K562 (cell line): Measurements from ENCODE around the gene LAMA5. TPM values are rescaled to one million over a fixed set of nuclear protein-coding genes. Genes with fewer than 3 reads are reported as not detected.

ENCODE experiments used
- ATAC-seq: fragments of 200-7000 bp; cut with Tn5 transposase; 3 replicates; pipeline ENCODE4 v1.9.1; 2020; ENCODE audit warnings: moderate library complexity
- BruUV-seq: library from RNA; stranded (reverse); fragments of 400-500 nt; replicated peaks from 2 replicates; lab custom pipeline; 2021; lab: Mats Ljungman, UMichigan
- CTCF ChIA-PET: fragments of 300-600 bp; formaldehyde crosslinking; extraction: SDS; loops from one replicate; lab custom pipeline; 2021; ENCODE audit warnings: low intra/inter-chr PET ratio; lab: Yijun Ruan, JAX
- POLR2A ChIA-PET: fragments of 300-600, 350-650 bp; sonication (Branson Sonifier 250); formaldehyde crosslinking; extraction: SDS; loops from one replicate; lab custom pipeline; 2021; ENCODE audit warnings: antibody characterized with exemption, inconsistent platforms; lab: Yijun Ruan, JAX
- DNase-seq, 4 experiments: peaks; one replicate each; pipeline versions ENCODE4 v3.0.0 to v3.0.0-alpha.2; 2011 to 2018; ENCODE audit warnings: low spot score in 3 of 4, mixed read lengths in 3 of 4; ENCODE audit errors: extremely low read depth in 1 of 4
- FAIRE-seq: peaks from 2 replicates; lab custom pipeline; 2011; peaks lifted over from hg19 to GRCh38; lab: Jason Lieb, UNC
- H2AFZ ChIP-seq: 2 replicates; pipeline ENCODE4 v1.6.0; 2011; ENCODE audit warnings: low read depth, low read length, control low read depth, inconsistent platforms
- H3K27ac ChIP-seq: fragments of 200-600 bp; 3 replicates; pipeline ENCODE4 v1.8.0; 2011; ENCODE audit warnings: low read depth, mild to moderate bottlenecking, control low read depth, inconsistent platforms, low read length, moderate library complexity, mixed read lengths; ENCODE audit errors: extremely low read depth
- H3K27me3 ChIP-seq, 2 experiments: fragments of 300-600 bp in 1 of 2; 2 replicates in 1 of 2; 3 replicates in 1 of 2; pipeline versions ENCODE4 v1.6.0 to v1.8.0; 2011; ENCODE audit warnings: inconsistent platforms in 2 of 2, low read length in 2 of 2, mild to moderate bottlenecking in 1 of 2, mixed read lengths in 1 of 2, moderate library complexity in 1 of 2; ENCODE audit not compliant: control insufficient read depth in 2 of 2, insufficient read depth in 2 of 2
- H3K36me3 ChIP-seq: fragments of 300-600 bp; 3 replicates; pipeline ENCODE4 v1.8.0; 2011; ENCODE audit warnings: mild to moderate bottlenecking, low read length, inconsistent platforms; ENCODE audit not compliant: control insufficient read depth, insufficient read depth
- H3K4me1 ChIP-seq, 2 experiments: fragments of 200-600 bp in 1 of 2; replicated peaks in 1 of 2; 2 replicates in 1 of 2; 3 replicates in 1 of 2; pipeline versions ENCODE4 v1.5.1 to v1.8.0; 2011; ENCODE audit warnings: inconsistent platforms in 2 of 2, low read length in 2 of 2, mild to moderate bottlenecking in 1 of 2, mixed read lengths in 1 of 2, moderate library complexity in 1 of 2; ENCODE audit not compliant: control insufficient read depth in 2 of 2, insufficient read depth in 2 of 2
- H3K4me2 ChIP-seq: 2 replicates; pipeline ENCODE4 v1.6.1; 2011; ENCODE audit warnings: low read length, control low read depth, inconsistent platforms, mixed read lengths; ENCODE audit not compliant: insufficient read depth
- H3K4me3 ChIP-seq: fragments of 200-600 bp; sonication (generic), shearing (Covaris generic); 2 replicates; pipeline ENCODE4 v1.5.1; 2016; ENCODE audit warnings: control low read depth, inconsistent platforms
- H3K79me2 ChIP-seq: fragments of 200-600 bp; 3 replicates; pipeline ENCODE4 v1.8.0; 2011; ENCODE audit warnings: low read length, inconsistent platforms; ENCODE audit not compliant: control insufficient read depth, insufficient read depth
- H3K9ac ChIP-seq, 2 experiments: 2 replicates each; pipeline versions ENCODE4 v1.6.0 to v1.6.1; 2011; ENCODE audit warnings: low read depth in 2 of 2, low read length in 2 of 2, control low read depth in 1 of 2, inconsistent platforms in 1 of 2, mild to moderate bottlenecking in 1 of 2, mixed read lengths in 1 of 2; ENCODE audit not compliant: insufficient read depth in 1 of 2
- H3K9me1 ChIP-seq: one replicate; pipeline ENCODE4 v1.6.0; 2011; ENCODE audit warnings: inconsistent platforms, mild to moderate bottlenecking, low read length, moderate library complexity; ENCODE audit not compliant: control insufficient read depth, insufficient read depth
- H3K9me3 ChIP-seq: replicated peaks from 2 replicates; pipeline ENCODE4 v1.5.1; 2011; ENCODE audit warnings: low read depth, low read length, inconsistent platforms; ENCODE audit not compliant: control insufficient read depth, insufficient read depth
- H4K20me1 ChIP-seq: replicated peaks from 2 replicates; pipeline ENCODE4 v1.6.1; 2011; ENCODE audit warnings: low read length, inconsistent platforms, mixed read lengths; ENCODE audit not compliant: control insufficient read depth, insufficient read depth
- HDAC1 ChIP-seq, 2 experiments: fragments of 450-650 bp; IDR thresholded peaks; 2 replicates each; pipeline ENCODE4 v1.6.1; 2016 to 2017; ENCODE audit warnings: inconsistent platforms in 1 of 2, mild to moderate bottlenecking in 1 of 2, moderate library complexity in 1 of 2
- HNRNPL ChIP-seq: fragments of 200-400 bp; formaldehyde crosslinking; IDR thresholded peaks from 2 replicates; pipeline ENCODE4 v1.6.1; 2017; ENCODE audit warnings: low read depth, mild to moderate bottlenecking, low read length
- KAT2B ChIP-seq: IDR thresholded peaks from one replicate; pipeline ENCODE4 v1.6.1; 2012; ENCODE audit warnings: low read depth, mild to moderate bottlenecking, control low read depth, inconsistent platforms, low read length, moderate library complexity
- NFIX ChIP-seq: fragments of 250-450 bp; sonication (Bioruptor Pico); IDR thresholded peaks from 2 replicates; pipeline ENCODE4 v1.4.0; 2020; ENCODE audit warnings: low read depth, mild to moderate bottlenecking, moderate library complexity
- PYGO2 ChIP-seq: fragments of 450-650 bp; IDR thresholded peaks from 2 replicates; pipeline ENCODE4 v1.6.1; 2016; ENCODE audit warnings: mild to moderate bottlenecking, missing genetic modification characterization, moderate library complexity, missing compliant biosample characterization
- ZNF224 ChIP-seq: sonication (generic); formaldehyde crosslinking; IDR thresholded peaks from 2 replicates; pipeline ENCODE4 v1.8.0; 2022; ENCODE audit warnings: mild to moderate bottlenecking, missing genetic modification reagents
- ZNF24 ChIP-seq: fragments of 450-650 bp; IDR thresholded peaks from 2 replicates; pipeline ENCODE4 v1.6.1; 2016
- ZNF764 ChIP-seq: fragments of 250-450 bp; sonication (Bioruptor Pico); IDR thresholded peaks from 2 replicates; pipeline ENCODE4 v1.4.0; 2020; ENCODE audit warnings: low read depth, mild to moderate bottlenecking, moderate library complexity
- WGBS: fragments of 100-300 bp; shearing (Covaris generic); methylation state at CpG from one replicate; pipeline ENCODE4 v1.1.6; 2016; ENCODE audit warnings: low coverage, mixed read lengths; ENCODE audit not compliant: insufficient coverage; ENCODE audit errors: missing lambda C conversion rate; 5-methylcytosine and 5-hydroxymethylcytosine counted together
- in situ Hi-C: fragments of 300-500 bp; cut with MboI; formaldehyde crosslinking; loops from 4 replicates; pipeline ENCODE4 v1.15.0; 2018; ENCODE audit warnings: inconsistent platforms, mixed read lengths
- intact Hi-C: fragments of 100-400 bp; cut with micrococcal nuclease; formaldehyde crosslinking; loops from 2 replicates; pipeline ENCODE4 v1.14.2; 2022
- polyA plus RNA-seq, 8 experiments: library from polyadenylated mRNA; depleted of rRNA in 4 of 8; stranded (reverse) in 5 of 8; unstranded in 3 of 8; fragments of >200 nt; fragmentation: Nextera tagmentation in 2 of 8; fragmentation: Illumina TruSeq in 1 of 8; extraction: Ambion mirVana in 2 of 8; extraction: Trizol in 1 of 8; gene quantifications; 2 replicates each; pipeline versions ENCODE4 v1.2.1 to v1.2.3, GENCODE V29; 2011 to 2014; ENCODE audit warnings: inconsistent platforms in 1 of 8, missing spikeins in 1 of 8
- total RNA-seq, 7 experiments: library from RNA; depleted of rRNA in 6 of 7; stranded (reverse); fragments of >200 nt in 6 of 7; fragmentation: Illumina TruSeq in 2 of 7; extraction: Trizol in 2 of 7; gene quantifications; 2 replicates each; pipeline versions ENCODE4 v1.2.1 to v1.2.3, GENCODE V29; 2011 to 2021; ENCODE audit warnings: low replicate concordance in 1 of 7
- TF ChIP-seq, protein P1 (sequence below): fragments of 250-450 bp; sonication (Bioruptor Pico); IDR thresholded peaks from 2 replicates; pipeline ENCODE4 v1.8.0; 2022; ENCODE audit warnings: moderate library complexity, mild to moderate bottlenecking, inconsistent platforms
- TF ChIP-seq, protein P2 (sequence below): sonication (generic); formaldehyde crosslinking; IDR thresholded peaks from 2 replicates; pipeline ENCODE4 v1.8.0; 2022; ENCODE audit warnings: missing genetic modification reagents, mild to moderate bottlenecking, moderate library complexity, borderline replicate concordance
- TF ChIP-seq, protein P3 (sequence below): fragments of 250-450 bp; sonication (Bioruptor Pico); IDR thresholded peaks from 2 replicates; pipeline ENCODE4 v1.5.0; 2021; ENCODE audit warnings: mild to moderate bottlenecking, borderline replicate concordance
- TF ChIP-seq, protein P4 (sequence below): fragments of 250-450 bp; sonication (Bioruptor Pico); IDR thresholded peaks from 2 replicates; pipeline ENCODE4 v1.5.0; 2021

The LAMA5 gene
- total and polyA plus RNA-seq, 9 of the 15 experiments (the other 6 are each of a cell fraction or from before 2014, with no cell fraction given), result 0.31 to 101 (median 7.8) TPM

DNA sequence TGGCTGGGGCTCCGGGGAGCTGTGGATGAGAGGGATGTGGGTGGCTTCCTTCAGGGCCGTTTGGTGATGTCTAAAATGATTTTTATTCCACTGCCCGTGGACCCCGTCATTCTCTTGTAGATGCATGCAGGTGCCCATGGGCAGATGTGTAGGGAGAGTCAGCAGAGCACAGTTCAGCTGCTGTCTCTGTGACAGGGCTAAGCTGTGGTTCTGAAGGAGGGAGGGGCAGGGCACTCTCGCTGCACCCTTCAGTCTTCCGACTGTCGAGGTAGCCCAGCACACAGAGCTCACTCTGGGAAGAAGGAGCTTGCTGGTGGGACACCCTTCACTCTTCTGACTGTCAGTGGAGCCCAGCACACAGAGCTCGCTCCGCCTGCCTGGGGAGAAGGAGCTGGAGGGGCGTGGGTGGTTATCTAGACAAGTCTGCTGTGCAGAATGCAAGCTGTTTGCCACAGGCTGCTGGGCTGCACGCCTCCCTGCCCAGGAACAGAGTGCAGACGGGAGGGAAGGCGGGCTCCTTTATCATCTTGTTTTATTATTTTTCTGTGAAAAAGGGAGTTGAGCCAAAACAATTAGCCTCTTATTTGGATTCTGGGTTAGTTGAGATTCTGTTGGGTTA, 92.7 kb downstream of the LAMA5 start (continued):
- TF ChIP-seq, protein P1, sequence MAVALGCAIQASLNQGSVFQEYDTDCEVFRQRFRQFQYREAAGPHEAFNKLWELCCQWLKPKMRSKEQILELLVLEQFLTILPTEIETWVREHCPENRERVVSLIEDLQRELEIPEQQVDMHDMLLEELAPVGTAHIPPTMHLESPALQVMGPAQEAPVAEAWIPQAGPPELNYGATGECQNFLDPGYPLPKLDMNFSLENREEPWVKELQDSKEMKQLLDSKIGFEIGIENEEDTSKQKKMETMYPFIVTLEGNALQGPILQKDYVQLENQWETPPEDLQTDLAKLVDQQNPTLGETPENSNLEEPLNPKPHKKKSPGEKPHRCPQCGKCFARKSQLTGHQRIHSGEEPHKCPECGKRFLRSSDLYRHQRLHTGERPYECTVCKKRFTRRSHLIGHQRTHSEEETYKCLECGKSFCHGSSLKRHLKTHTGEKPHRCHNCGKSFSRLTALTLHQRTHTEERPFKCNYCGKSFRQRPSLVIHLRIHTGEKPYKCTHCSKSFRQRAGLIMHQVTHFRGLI (CRISPR knock-in tag), result no peak
- no peak for TF ChIP-seq PYGO2 (tag)
- no peak for TF ChIP-seq ZNF24
- TF ChIP-seq ZNF764 (CRISPR knock-in tag), result no peak
- TF ChIP-seq, protein P2, sequence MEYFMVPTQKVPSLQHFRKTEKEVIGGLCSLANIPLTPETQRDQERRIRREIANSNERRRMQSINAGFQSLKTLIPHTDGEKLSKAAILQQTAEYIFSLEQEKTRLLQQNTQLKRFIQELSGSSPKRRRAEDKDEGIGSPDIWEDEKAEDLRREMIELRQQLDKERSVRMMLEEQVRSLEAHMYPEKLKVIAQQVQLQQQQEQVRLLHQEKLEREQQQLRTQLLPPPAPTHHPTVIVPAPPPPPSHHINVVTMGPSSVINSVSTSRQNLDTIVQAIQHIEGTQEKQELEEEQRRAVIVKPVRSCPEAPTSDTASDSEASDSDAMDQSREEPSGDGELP (CRISPR knock-in tag), result peak; percentile 38; the same call in 1 of the 2 replicates
- TF ChIP-seq HDAC1 (IDR thresholded peaks at IDR 0.05), result peak in 1 of 2 experiments; percentile 35; a peak in 1 of 4 replicates

DNA sequence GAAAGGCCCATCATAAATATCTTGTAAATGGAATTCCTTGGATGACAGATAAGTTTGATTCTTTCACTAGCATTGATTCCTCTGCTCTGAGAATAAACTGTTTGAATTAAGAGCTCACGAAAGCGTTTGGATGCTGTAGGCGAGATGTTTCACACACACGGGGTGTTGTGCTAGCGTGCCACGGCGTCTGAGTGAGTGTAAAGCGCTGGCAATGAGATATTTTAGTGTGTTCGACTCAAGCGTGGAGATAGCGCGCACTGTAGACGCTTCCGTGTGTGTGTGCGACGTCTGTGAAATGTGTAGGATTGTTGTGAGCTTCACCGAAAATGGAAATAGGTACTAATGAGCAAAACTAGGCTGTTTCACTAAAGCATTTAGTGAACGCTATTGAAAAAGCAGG, 93.7 kb downstream of the LAMA5 start:
- H4K20me1 ChIP-seq, result peaks cover 19% of the 10 kb centered on the region
- TF ChIP-seq HNRNPL (no peak), KAT2B (no peak), NFIX (CRISPR knock-in tag) (no peak), ZNF224 (no peak)
- TF ChIP-seq, protein P3, sequence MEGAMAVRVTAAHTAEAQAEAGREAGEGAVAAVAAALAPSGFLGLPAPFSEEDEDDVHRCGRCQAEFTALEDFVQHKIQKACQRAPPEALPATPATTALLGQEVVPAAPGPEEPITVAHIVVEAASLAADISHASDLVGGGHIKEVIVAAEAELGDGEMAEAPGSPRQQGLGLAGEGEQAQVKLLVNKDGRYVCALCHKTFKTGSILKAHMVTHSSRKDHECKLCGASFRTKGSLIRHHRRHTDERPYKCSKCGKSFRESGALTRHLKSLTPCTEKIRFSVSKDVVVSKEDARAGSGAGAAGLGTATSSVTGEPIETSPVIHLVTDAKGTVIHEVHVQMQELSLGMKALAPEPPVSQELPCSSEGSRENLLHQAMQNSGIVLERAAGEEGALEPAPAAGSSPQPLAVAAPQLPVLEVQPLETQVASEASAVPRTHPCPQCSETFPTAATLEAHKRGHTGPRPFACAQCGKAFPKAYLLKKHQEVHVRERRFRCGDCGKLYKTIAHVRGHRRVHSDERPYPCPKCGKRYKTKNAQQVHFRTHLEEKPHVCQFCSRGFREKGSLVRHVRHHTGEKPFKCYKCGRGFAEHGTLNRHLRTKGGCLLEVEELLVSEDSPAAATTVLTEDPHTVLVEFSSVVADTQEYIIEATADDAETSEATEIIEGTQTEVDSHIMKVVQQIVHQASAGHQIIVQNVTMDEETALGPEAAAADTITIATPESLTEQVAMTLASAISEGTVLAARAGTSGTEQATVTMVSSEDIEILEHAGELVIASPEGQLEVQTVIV (CRISPR knock-in tag), result no peak
- TF ChIP-seq, protein P4, sequence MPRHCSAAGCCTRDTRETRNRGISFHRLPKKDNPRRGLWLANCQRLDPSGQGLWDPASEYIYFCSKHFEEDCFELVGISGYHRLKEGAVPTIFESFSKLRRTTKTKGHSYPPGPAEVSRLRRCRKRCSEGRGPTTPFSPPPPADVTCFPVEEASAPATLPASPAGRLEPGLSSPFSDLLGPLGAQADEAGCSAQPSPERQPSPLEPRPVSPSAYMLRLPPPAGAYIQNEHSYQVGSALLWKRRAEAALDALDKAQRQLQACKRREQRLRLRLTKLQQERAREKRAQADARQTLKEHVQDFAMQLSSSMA (CRISPR knock-in tag), result no peak
- TF ChIP-seq, all 486 proteins: peak for 0
- intact Hi-C loops, result no loop called here
- no peaks in the 10 kb centered on the region for H3K27me3 ChIP-seq
- H3K36me3 ChIP-seq, result peaks cover 21% of the 10 kb centered on the region; the same call in 2 of the 3 replicates
- H3K4me2 ChIP-seq, result no peak overlapping the region
- ChIA-PET POLR2A (interaction anchor here (0.7 to 2.1 kb wide), 5 partner anchors 8 to 28 kb away, joined by 3 to 6 read pairs (median 5); no protein-coding TSS in a partner anchor), CTCF (no interaction called here)
- no peak for ATAC-seq
- in situ Hi-C loops, result no loop called here
- no peak for DNase-seq
- H3K4me3 ChIP-seq, result no peak overlapping the region
- TSS peak; percentile 47 for BruUV-seq
- H3K79me2 ChIP-seq, result no peaks in the 10 kb centered on the region
- no peaks in the 10 kb centered on the region for H3K9me1 ChIP-seq
- peaks cover 11 to 21% of the 10 kb centered on the region in 2 experiments; a peak in 4 of 5 replicates for H3K4me1 ChIP-seq
- WGBS, result 91% methylated on average over 18 of the region's 18 CpGs
- no peak overlapping the region for H2AFZ ChIP-seq
- no peaks in the 10 kb centered on the region for H3K9me3 ChIP-seq
- no peak overlapping the region for H3K9ac ChIP-seq
- FAIRE-seq, result no peak
- no peak overlapping the region for H3K27ac ChIP-seq
